OCI-LY1 (cell line): ENCODE results near the gene GLT6D1.

Experiments used
- EZH2 ChIP-seq: fragments of 200-600 bp; sonication (generic), shearing (Covaris generic); IDR thresholded peaks from 2 replicates; pipeline ENCODE4 v1.8.0; 2017; ENCODE audit warnings: borderline replicate concordance, mixed run types, mild to moderate bottlenecking, antibody characterized with exemption, low read length, moderate library complexity, mixed read lengths
- TF ChIP-seq, protein P1 (sequence below): fragments of 200-600 bp; sonication (generic), shearing (Covaris generic); IDR thresholded peaks from 2 replicates; pipeline ENCODE4 v1.5.1; 2017; ENCODE audit warnings: mild to moderate bottlenecking, antibody characterized with exemption, low read length, moderate library complexity, mixed read lengths

GRCh38 chr9:135614821-135615665 is 24.3 kb downstream of the GLT6D1 start:
- no peak for TF ChIP-seq EZH2
- TF ChIP-seq, protein P1, sequence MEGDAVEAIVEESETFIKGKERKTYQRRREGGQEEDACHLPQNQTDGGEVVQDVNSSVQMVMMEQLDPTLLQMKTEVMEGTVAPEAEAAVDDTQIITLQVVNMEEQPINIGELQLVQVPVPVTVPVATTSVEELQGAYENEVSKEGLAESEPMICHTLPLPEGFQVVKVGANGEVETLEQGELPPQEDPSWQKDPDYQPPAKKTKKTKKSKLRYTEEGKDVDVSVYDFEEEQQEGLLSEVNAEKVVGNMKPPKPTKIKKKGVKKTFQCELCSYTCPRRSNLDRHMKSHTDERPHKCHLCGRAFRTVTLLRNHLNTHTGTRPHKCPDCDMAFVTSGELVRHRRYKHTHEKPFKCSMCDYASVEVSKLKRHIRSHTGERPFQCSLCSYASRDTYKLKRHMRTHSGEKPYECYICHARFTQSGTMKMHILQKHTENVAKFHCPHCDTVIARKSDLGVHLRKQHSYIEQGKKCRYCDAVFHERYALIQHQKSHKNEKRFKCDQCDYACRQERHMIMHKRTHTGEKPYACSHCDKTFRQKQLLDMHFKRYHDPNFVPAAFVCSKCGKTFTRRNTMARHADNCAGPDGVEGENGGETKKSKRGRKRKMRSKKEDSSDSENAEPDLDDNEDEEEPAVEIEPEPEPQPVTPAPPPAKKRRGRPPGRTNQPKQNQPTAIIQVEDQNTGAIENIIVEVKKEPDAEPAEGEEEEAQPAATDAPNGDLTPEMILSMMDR: no peak
